H9 (cell line): ENCODE data around the gene STK10. TPM values are rescaled to one million over a fixed set of nuclear protein-coding genes. Genes with fewer than 3 reads are reported as not detected.

Experiments
- DNase-seq: peaks from one replicate; pipeline ENCODE4 v3.0.0-alpha.2; 2017
- H2AFZ ChIP-seq: one replicate; pipeline ENCODE4 v1.6.1; 2013; ENCODE audit warnings: mild to moderate bottlenecking, low read length, control low read depth, moderate library complexity
- H2AK5ac ChIP-seq: 2 replicates; pipeline ENCODE4 v1.6.1; 2013; ENCODE audit warnings: low read length, control low read depth, mixed read lengths; ENCODE audit not compliant: insufficient read length
- H2BK120ac ChIP-seq: one replicate; pipeline ENCODE4 v1.6.1; 2013; ENCODE audit warnings: low read depth, mild to moderate bottlenecking, low read length, control low read depth, inconsistent platforms; ENCODE audit not compliant: poor library complexity, severe bottlenecking
- H2BK12ac ChIP-seq: 2 replicates; pipeline ENCODE4 v1.6.1; 2013; ENCODE audit warnings: low read length, control low read depth, mixed read lengths, low read depth; ENCODE audit not compliant: insufficient read length
- H2BK15ac ChIP-seq: 2 replicates; pipeline ENCODE4 v1.6.1; 2013; ENCODE audit warnings: low read depth, low read length, control low read depth
- H2BK20ac ChIP-seq: one replicate; pipeline ENCODE4 v1.6.1; 2013; ENCODE audit warnings: low read depth, mild to moderate bottlenecking, low read length, control low read depth, inconsistent platforms; ENCODE audit not compliant: poor library complexity, severe bottlenecking
- H2BK5ac ChIP-seq: 2 replicates; pipeline ENCODE4 v1.6.1; 2013; ENCODE audit warnings: low read length, control low read depth, mixed read lengths; ENCODE audit not compliant: insufficient read length
- H3K14ac ChIP-seq: 2 replicates; pipeline ENCODE4 v1.6.1; 2013; ENCODE audit warnings: low read length, control low read depth; ENCODE audit not compliant: insufficient read depth
- H3K18ac ChIP-seq: 2 replicates; pipeline ENCODE4 v1.6.1; 2013; ENCODE audit warnings: low read depth, mild to moderate bottlenecking, mixed read lengths, low read length, control low read depth; ENCODE audit not compliant: insufficient read length
- H3K23ac ChIP-seq: 2 replicates; pipeline ENCODE4 v1.6.1; 2013; ENCODE audit warnings: low read length, control low read depth, mixed read lengths, low read depth; ENCODE audit not compliant: insufficient read length
- H3K23me2 ChIP-seq: 2 replicates; pipeline ENCODE4 v1.6.1; 2013; ENCODE audit warnings: low read depth, mild to moderate bottlenecking, mixed read lengths, low read length, control low read depth; ENCODE audit not compliant: insufficient read length, poor library complexity, severe bottlenecking
- H3K27ac ChIP-seq: 2 replicates; pipeline ENCODE4 v1.5.1; 2013; ENCODE audit warnings: low read length, control low read depth, mixed read lengths, low read depth; ENCODE audit not compliant: insufficient read length
- H3K27me3 ChIP-seq: 2 replicates; pipeline ENCODE4 v1.6.1; 2013; ENCODE audit warnings: low read length, control low read depth, inconsistent platforms; ENCODE audit not compliant: insufficient read depth
- H3K4ac ChIP-seq: 2 replicates; pipeline ENCODE4 v1.6.1; 2013; ENCODE audit warnings: low read depth, mild to moderate bottlenecking, control low read depth, inconsistent platforms, low read length, moderate library complexity
- H3K4me1 ChIP-seq: 2 replicates; pipeline ENCODE4 v1.6.1; 2013; ENCODE audit warnings: low read length, control low read depth, inconsistent platforms; ENCODE audit not compliant: insufficient read depth
- H3K4me2 ChIP-seq: 2 replicates; pipeline ENCODE4 v1.6.1; 2013; ENCODE audit warnings: low read length, control low read depth, mixed read lengths; ENCODE audit not compliant: insufficient read length, insufficient read depth
- H3K56ac ChIP-seq: 2 replicates; pipeline ENCODE4 v1.6.1; 2013; ENCODE audit warnings: low read depth, mild to moderate bottlenecking, mixed read lengths, low read length, control low read depth; ENCODE audit not compliant: insufficient read length
- H3K79me1 ChIP-seq: 2 replicates; pipeline ENCODE4 v1.6.1; 2013; ENCODE audit warnings: low read depth, mild to moderate bottlenecking, moderate library complexity, low read length, control low read depth, inconsistent platforms; ENCODE audit not compliant: insufficient read depth, poor library complexity, severe bottlenecking
- H3K79me2 ChIP-seq: 2 replicates; pipeline ENCODE4 v1.6.1; 2013; ENCODE audit warnings: low read length, control low read depth, inconsistent platforms; ENCODE audit not compliant: insufficient read depth
- H3K9ac ChIP-seq: 2 replicates; pipeline ENCODE4 v1.6.1; 2013; ENCODE audit warnings: low read length, control low read depth, mixed read lengths; ENCODE audit not compliant: insufficient read length; ENCODE audit errors: extremely low read depth
- H3K9me3 ChIP-seq: one replicate; pipeline ENCODE4 v1.6.1; 2013; ENCODE audit warnings: low read depth, low read length, inconsistent platforms; ENCODE audit not compliant: control insufficient read depth
- H3T11ph ChIP-seq: one replicate; pipeline ENCODE4 v1.6.1; 2013; ENCODE audit warnings: mild to moderate bottlenecking, low read length, control low read depth, inconsistent platforms
- H4K20me1 ChIP-seq: one replicate; pipeline ENCODE4 v1.6.1; 2013; ENCODE audit not compliant: control insufficient read depth, insufficient read length, insufficient read depth
- H4K5ac ChIP-seq: 2 replicates; pipeline ENCODE4 v1.6.1; 2013; ENCODE audit warnings: low read depth, mild to moderate bottlenecking, mixed read lengths, low read length, control low read depth; ENCODE audit not compliant: insufficient read length
- H4K8ac ChIP-seq: replicated peaks from 2 replicates; pipeline ENCODE4 v1.6.1; 2013; ENCODE audit warnings: low read length, control low read depth, mixed read lengths, low read depth; ENCODE audit not compliant: insufficient read length
- H4K91ac ChIP-seq: 2 replicates; pipeline ENCODE4 v1.6.1; 2013; ENCODE audit warnings: low read depth, mild to moderate bottlenecking, moderate library complexity, mixed read lengths, low read length, control low read depth; ENCODE audit not compliant: insufficient read length
- H3K27ac Mint-ChIP-seq, 3 experiments: 2 replicates in 2 of 3; 3 replicates in 1 of 3; pipeline ENCODE4 v1.8.0; 2020 to 2021; ENCODE audit warnings: mixed read lengths in 3 of 3, mild to moderate bottlenecking in 1 of 3, moderate library complexity in 1 of 3
- H3K27me3 Mint-ChIP-seq: 2 replicates; pipeline ENCODE4 v1.8.0; 2021; ENCODE audit warnings: low read depth, mild to moderate bottlenecking, moderate library complexity, mixed read lengths
- H3K36me3 Mint-ChIP-seq, 3 experiments: 2 replicates in 2 of 3; 3 replicates in 1 of 3; pipeline ENCODE4 v1.8.0; 2020 to 2021; ENCODE audit warnings: low read depth in 3 of 3, mixed read lengths in 3 of 3; ENCODE audit not compliant: insufficient read depth in 1 of 3
- H3K4me1 Mint-ChIP-seq, 2 experiments: 2 replicates each; pipeline ENCODE4 v1.8.0; 2020; ENCODE audit warnings: mixed read lengths in 2 of 2
- H3K4me3 Mint-ChIP-seq, 2 experiments: 2 replicates in 1 of 2; 3 replicates in 1 of 2; pipeline ENCODE4 v1.8.0; 2020 to 2021; ENCODE audit warnings: mild to moderate bottlenecking in 2 of 2, mixed read lengths in 2 of 2, moderate library complexity in 1 of 2
- H3K9me3 Mint-ChIP-seq, 2 experiments: 2 replicates in 1 of 2; 3 replicates in 1 of 2; pipeline ENCODE4 v1.8.0; 2020; ENCODE audit warnings: mild to moderate bottlenecking in 2 of 2, mixed read lengths in 2 of 2, moderate library complexity in 1 of 2
- CTCF ChIP-seq: fragments of 200-600 bp; sonication (generic); conservative IDR thresholded peaks from 3 replicates; pipeline ENCODE4 v1.8.0; 2021; ENCODE audit warnings: antibody characterized with exemption, mild to moderate bottlenecking
- WGBS: extraction: QIAGEN DNeasy Blood & Tissue Kit; methylation state at CpG from one replicate; pipeline ENCODE4 v1.1.7; 2013; ENCODE audit warnings: missing lambda C conversion rate, low lambda C conversion rate, mixed read lengths; ENCODE audit not compliant: insufficient read length; ENCODE audit errors: extremely low coverage; 5-methylcytosine and 5-hydroxymethylcytosine counted together
- total RNA-seq: library from RNA; stranded (reverse); gene quantifications from 2 replicates; pipeline ENCODE4 v1.2.1, GENCODE V29; 2021

Gene STK10
- total RNA-seq, 1 experiment from 2014 or later: 14.6 TPM

DNA sequence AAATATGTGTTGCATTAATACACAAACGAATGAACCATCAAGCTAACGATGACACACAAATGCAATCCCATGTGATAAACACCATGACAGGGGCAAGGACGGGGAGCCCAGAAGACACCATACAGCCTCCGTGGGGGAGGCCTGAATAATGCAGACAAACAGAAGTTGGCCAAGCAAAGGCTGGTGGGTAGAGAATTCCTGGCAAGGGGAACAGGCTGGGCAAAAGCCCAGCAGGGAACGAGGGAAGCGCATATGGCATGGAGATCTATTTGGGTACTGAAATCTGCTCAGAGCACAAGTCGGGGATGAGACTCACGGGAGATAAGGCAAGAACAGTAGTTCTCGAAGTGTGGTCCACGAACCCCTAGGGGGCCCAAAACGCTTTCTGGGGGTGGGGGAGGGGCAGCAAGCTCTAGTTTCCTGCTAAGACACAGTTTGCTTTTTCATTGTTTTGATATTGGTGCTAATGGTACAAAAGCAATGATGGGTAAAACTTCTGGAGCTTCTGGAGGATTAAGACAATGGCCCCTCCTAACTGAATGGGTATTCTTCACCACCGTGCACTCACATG lies 138.7 kb downstream of the STK10 start:
- H3K14ac ChIP-seq: no peak overlapping the region
- DNase-seq: no peak
- no peak overlapping the region; a peak in 1 of 7 replicates for H3K27ac Mint-ChIP-seq
- H4K91ac ChIP-seq: no peak overlapping the region
- no peak overlapping the region for H2BK120ac ChIP-seq
- no peaks in the 10 kb centered on the region for H3K27me3 Mint-ChIP-seq
- no peak overlapping the region for H4K5ac ChIP-seq
- no peak overlapping the region for H2AFZ ChIP-seq
- no peak overlapping the region for H3K9ac ChIP-seq
- no peak overlapping the region for H3K56ac ChIP-seq
- H3K79me1 ChIP-seq: no peaks in the 10 kb centered on the region
- H3K36me3 Mint-ChIP-seq: peaks cover 3 to 26% (median 16%) of the 10 kb centered on the region in 3 experiments; a peak in 4 of 7 replicates
- H3K23ac ChIP-seq: no peak overlapping the region
- H3K4me2 ChIP-seq: no peak overlapping the region
- H2BK20ac ChIP-seq: no peak overlapping the region
- H3K23me2 ChIP-seq: no peaks in the 10 kb centered on the region
- no peak overlapping the region for H3K18ac ChIP-seq
- no peak overlapping the region for H3K4me3 Mint-ChIP-seq
- H3K79me2 ChIP-seq: no peaks in the 10 kb centered on the region
- H2BK12ac ChIP-seq: no peak overlapping the region
- H3K9me3 ChIP-seq: no peaks in the 10 kb centered on the region
- H3K9me3 Mint-ChIP-seq: no peaks in the 10 kb centered on the region
- no peak overlapping the region for H3T11ph ChIP-seq
- no peak overlapping the region for H2BK15ac ChIP-seq
- no peak overlapping the region for H3K4ac ChIP-seq
- no CpG with 5 or more reads among the region's 12 CpGs for WGBS
- no peak overlapping the region for H2AK5ac ChIP-seq
- H4K8ac ChIP-seq: no peak overlapping the region
- H3K4me1 Mint-ChIP-seq: peaks cover 34 to 38% of the 10 kb centered on the region in 2 experiments
- H2BK5ac ChIP-seq: no peak overlapping the region
- H4K20me1 ChIP-seq: no peaks in the 10 kb centered on the region
- H3K27ac ChIP-seq: no peak overlapping the region
- peaks cover 4% of the 10 kb centered on the region; the same call in 1 of the 2 replicates for H3K4me1 ChIP-seq
- no peaks in the 10 kb centered on the region for H3K27me3 ChIP-seq
- peak; percentile 24; the same call in 1 of the 3 replicates for TF ChIP-seq CTCF
